Measurements from ENCODE around the gene HERC2.

GRCh38 chr15:28085489-28086174 lies 236.3 kb downstream of the HERC2 start:
- no peak for TF ChIP-seq CTCF (IDR thresholded peaks at IDR 0.05)
- no peak for TF ChIP-seq POLR2AphosphoS5 (IDR thresholded peaks at IDR 0.05; ENCODE audit: low read depth, low read length)
- no peak for TF ChIP-seq REST (IDR thresholded peaks at IDR 0.05; ENCODE audit: insufficient read depth in 1 of 2, low read depth in 2 of 2, low read length in 1 of 2)
